OCI-LY1 (cell line): ENCODE results near the gene PROSER2.

Experiments used
- H2AFZ ChIP-seq: fragments of 200-600 bp; sonication (generic), shearing (Covaris generic); 2 replicates; pipeline ENCODE4 v1.6.0; 2014; ENCODE audit warnings: antibody characterized with exemption, mild to moderate bottlenecking, low read length
- H3F3A ChIP-seq: fragments of 200-600 bp; sonication (generic), shearing (Covaris generic); 2 replicates; pipeline ENCODE4 v1.6.0; 2014; ENCODE audit warnings: mild to moderate bottlenecking, antibody characterized with exemption, low read length, moderate library complexity; ENCODE audit not compliant: insufficient read depth
- H3K27ac ChIP-seq: fragments of 200-600 bp; sonication (generic); 2 replicates; pipeline ENCODE4 v1.5.1; 2014; ENCODE audit warnings: low read length, mixed run types, mild to moderate bottlenecking, low read depth; ENCODE audit not compliant: poor library complexity, severe bottlenecking
- H3K27me3 ChIP-seq: fragments of 200-600 bp; sonication (generic); 2 replicates; pipeline ENCODE4 v1.6.0; 2014; ENCODE audit warnings: antibody characterized with exemption, mild to moderate bottlenecking, low read length, moderate library complexity; ENCODE audit not compliant: insufficient read depth
- H3K36me3 ChIP-seq: fragments of 200-600 bp; sonication (generic); 2 replicates; pipeline ENCODE4 v1.6.1; 2014; ENCODE audit warnings: mild to moderate bottlenecking, antibody characterized with exemption, low read length, moderate library complexity, mixed read lengths; ENCODE audit not compliant: insufficient read depth
- H3K4me1 ChIP-seq: fragments of 200-600 bp; sonication (generic); 2 replicates; pipeline ENCODE4 v1.5.1; 2014; ENCODE audit warnings: mild to moderate bottlenecking, low read length, moderate library complexity; ENCODE audit not compliant: insufficient read depth, severe bottlenecking
- H3K4me2 ChIP-seq: fragments of 200-600 bp; sonication (generic), shearing (Covaris generic); 2 replicates; pipeline ENCODE4 v1.6.1; 2014; ENCODE audit warnings: low read length
- H3K4me3 ChIP-seq: fragments of 200-600 bp; sonication (generic); 2 replicates; pipeline ENCODE4 v1.5.1; 2014; ENCODE audit warnings: low read length, low read depth, mild to moderate bottlenecking, mixed read lengths; ENCODE audit not compliant: poor library complexity, severe bottlenecking
- H3K79me2 ChIP-seq: fragments of 200-600 bp; shearing (Covaris generic); 2 replicates; pipeline ENCODE4 v1.6.1; 2016; ENCODE audit warnings: mixed run types, low read length, mixed read lengths; ENCODE audit not compliant: insufficient read depth
- H3K9ac ChIP-seq: fragments of 200-600 bp; sonication (generic), shearing (Covaris generic); 2 replicates; pipeline ENCODE4 v1.6.1; 2014; ENCODE audit warnings: mild to moderate bottlenecking, low read length, mixed read lengths
- H3K9me2 ChIP-seq: fragments of 200-600 bp; sonication (generic), shearing (Covaris generic); 2 replicates; pipeline ENCODE4 v1.6.1; 2014; ENCODE audit warnings: low read depth, mild to moderate bottlenecking, low read length, mixed read lengths
- H3K9me3 ChIP-seq: fragments of 200-600 bp; shearing (Covaris generic); 2 replicates; pipeline ENCODE4 v1.6.1; 2014; ENCODE audit warnings: low read length, mixed read lengths
- H4K20me1 ChIP-seq: fragments of 200-600 bp; sonication (generic), shearing (Covaris generic); 2 replicates; pipeline ENCODE4 v1.6.0; 2016; ENCODE audit warnings: mild to moderate bottlenecking, low read length; ENCODE audit not compliant: insufficient read depth
- EZH2 ChIP-seq: fragments of 200-600 bp; sonication (generic), shearing (Covaris generic); IDR thresholded peaks from 2 replicates; pipeline ENCODE4 v1.8.0; 2017; ENCODE audit warnings: borderline replicate concordance, mixed run types, mild to moderate bottlenecking, antibody characterized with exemption, low read length, moderate library complexity, mixed read lengths
- TF ChIP-seq, protein P1 (sequence below): fragments of 200-600 bp; sonication (generic), shearing (Covaris generic); IDR thresholded peaks from 2 replicates; pipeline ENCODE4 v1.5.1; 2017; ENCODE audit warnings: mild to moderate bottlenecking, antibody characterized with exemption, low read length, moderate library complexity, mixed read lengths

The PROSER2 gene

DNA sequence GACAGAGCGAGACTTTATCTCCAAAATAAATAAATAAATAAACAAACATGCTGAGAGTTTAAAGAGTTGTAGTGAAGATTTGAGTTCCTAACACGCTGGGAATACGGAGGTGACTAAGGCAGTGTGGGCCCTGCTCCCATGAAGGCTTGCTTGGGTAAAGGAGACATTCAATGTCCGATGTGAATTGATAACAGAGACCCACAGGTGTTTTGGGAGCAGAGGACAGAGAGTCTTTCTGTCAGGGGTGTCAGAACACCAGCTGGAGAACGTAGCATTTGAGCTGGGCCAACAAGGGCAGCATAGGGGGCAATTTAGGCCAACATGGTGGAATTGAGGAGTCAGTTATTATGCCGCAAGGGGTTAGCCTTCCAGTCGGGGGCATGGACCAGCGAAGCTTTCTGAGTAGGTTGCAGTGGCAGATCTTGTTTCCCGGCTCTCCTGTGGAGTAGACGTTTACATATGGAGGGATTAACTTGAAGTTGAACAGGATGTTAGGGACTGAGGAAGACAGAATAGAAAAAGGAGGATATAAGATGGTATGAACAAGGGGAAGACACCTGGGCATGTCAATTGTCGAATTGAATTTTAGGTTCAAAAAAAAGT lies 5.6 kb downstream of the PROSER2 start:
- Histone ChIP-seq H3K4me1 (no peaks in the 10 kb centered on the region), H3K27ac (no peak overlapping the region), H3F3A (no peaks in the 10 kb centered on the region), H3K9me2 (no peaks in the 10 kb centered on the region), H3K4me3 (no peak overlapping the region), H3K9ac (no peak overlapping the region), H3K4me2 (no peak overlapping the region), H3K79me2 (no peaks in the 10 kb centered on the region), H2AFZ (no peak overlapping the region), H3K36me3 (no peaks in the 10 kb centered on the region), H3K9me3 (no peaks in the 10 kb centered on the region), H4K20me1 (no peaks in the 10 kb centered on the region), H3K27me3 (no peaks in the 10 kb centered on the region)
- TF ChIP-seq EZH2 = no peak
- TF ChIP-seq, protein P1, sequence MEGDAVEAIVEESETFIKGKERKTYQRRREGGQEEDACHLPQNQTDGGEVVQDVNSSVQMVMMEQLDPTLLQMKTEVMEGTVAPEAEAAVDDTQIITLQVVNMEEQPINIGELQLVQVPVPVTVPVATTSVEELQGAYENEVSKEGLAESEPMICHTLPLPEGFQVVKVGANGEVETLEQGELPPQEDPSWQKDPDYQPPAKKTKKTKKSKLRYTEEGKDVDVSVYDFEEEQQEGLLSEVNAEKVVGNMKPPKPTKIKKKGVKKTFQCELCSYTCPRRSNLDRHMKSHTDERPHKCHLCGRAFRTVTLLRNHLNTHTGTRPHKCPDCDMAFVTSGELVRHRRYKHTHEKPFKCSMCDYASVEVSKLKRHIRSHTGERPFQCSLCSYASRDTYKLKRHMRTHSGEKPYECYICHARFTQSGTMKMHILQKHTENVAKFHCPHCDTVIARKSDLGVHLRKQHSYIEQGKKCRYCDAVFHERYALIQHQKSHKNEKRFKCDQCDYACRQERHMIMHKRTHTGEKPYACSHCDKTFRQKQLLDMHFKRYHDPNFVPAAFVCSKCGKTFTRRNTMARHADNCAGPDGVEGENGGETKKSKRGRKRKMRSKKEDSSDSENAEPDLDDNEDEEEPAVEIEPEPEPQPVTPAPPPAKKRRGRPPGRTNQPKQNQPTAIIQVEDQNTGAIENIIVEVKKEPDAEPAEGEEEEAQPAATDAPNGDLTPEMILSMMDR = no peak

DNA sequence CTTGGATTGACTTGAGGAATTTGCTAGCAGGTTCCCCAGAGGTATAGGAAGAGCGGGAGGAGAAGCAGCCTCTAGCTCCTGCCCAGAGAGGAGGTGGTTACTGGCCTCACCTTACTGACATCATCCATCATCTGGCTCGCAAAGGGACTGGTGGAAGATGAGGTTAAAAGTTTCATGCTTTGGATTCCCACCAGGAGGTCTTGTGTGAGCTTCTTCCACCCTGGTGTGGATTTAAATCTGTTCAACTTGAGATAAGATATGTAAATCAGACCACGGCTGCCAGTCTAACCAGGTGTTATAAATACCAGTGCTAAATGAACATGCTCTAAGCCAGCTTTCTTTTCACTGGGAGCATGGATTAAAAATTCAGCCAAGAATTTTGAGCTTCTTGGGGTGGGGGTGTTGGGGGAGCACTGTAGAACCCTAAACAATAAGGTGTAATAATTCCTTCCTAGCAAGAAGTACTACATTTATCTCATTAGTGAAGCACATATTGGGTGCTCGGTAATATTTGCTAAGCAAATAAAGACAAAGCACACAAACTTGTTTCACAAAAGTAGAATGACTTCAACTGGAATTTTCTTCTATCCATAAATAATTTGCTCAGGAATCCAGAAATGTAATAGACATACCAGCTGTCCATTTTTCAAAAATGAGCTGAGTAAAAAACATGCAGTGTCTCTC lies 7.8 kb downstream of the PROSER2 start:
- Histone ChIP-seq H3K27me3 (no peaks in the 10 kb centered on the region), H3K79me2 (no peaks in the 10 kb centered on the region), H3K27ac (no peak overlapping the region), H3K4me1 (no peaks in the 10 kb centered on the region), H4K20me1 (no peaks in the 10 kb centered on the region), H3K9me2 (no peaks in the 10 kb centered on the region), H3K9me3 (no peaks in the 10 kb centered on the region), H3K4me2 (no peak overlapping the region), H3K4me3 (no peak overlapping the region), H3F3A (no peaks in the 10 kb centered on the region), H3K36me3 (no peaks in the 10 kb centered on the region), H2AFZ (no peak overlapping the region), H3K9ac (no peak overlapping the region)
- TF ChIP-seq EZH2 = no peak
- TF ChIP-seq, protein P1 = no peak

DNA sequence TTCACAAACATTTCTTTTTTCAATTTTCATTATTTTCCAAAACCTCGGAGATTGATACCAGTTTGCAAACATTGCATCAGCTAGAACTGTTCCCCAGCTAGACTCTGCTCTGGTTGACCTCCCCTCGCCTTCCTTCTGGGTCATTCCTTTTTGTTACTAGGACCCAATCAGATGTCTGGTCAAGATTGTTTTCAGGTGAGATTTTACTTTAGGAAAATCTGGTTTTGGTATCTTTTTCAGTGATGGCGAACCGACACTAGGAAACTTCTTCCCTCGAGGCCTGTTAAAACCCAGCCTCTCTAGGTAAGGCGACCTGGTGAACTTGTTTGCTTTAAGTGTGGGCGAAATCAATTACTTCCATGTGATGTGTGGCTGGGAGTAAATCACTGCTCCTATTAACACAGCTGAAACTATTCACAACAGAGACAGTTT lies 8.4 kb downstream of the PROSER2 start:
- TF ChIP-seq EZH2 = no peak
- TF ChIP-seq, protein P1 = no peak
- Histone ChIP-seq H3K4me3 (no peak overlapping the region), H3K4me2 (no peak overlapping the region), H3K36me3 (no peaks in the 10 kb centered on the region), H3K27me3 (no peaks in the 10 kb centered on the region; the same call in 1 of the 2 replicates), H3K4me1 (no peaks in the 10 kb centered on the region), H4K20me1 (no peaks in the 10 kb centered on the region), H3K79me2 (no peaks in the 10 kb centered on the region), H3K9ac (no peak overlapping the region), H3F3A (no peaks in the 10 kb centered on the region), H3K9me3 (no peaks in the 10 kb centered on the region), H3K9me2 (no peaks in the 10 kb centered on the region), H3K27ac (no peak overlapping the region), H2AFZ (no peak overlapping the region)
